Mesothelial cell of epicardium (in vitro differentiated cells): ENCODE measurements around the gene EEA1. TPM values are rescaled to one million over a fixed set of nuclear protein-coding genes. Genes with fewer than 3 reads are reported as not detected.

Source experiments
- DNase-seq, 2 experiments: peaks; one replicate each; pipeline ENCODE4 v3.0.0; 2021; ENCODE audit warnings: low spot score in 2 of 2; ENCODE audit not compliant: unreplicated experiment in 2 of 2
- H3K27ac Mint-ChIP-seq: 2 replicates; pipeline ENCODE4 v1.8.0; 2021; ENCODE audit warnings: mixed read lengths
- H3K27me3 Mint-ChIP-seq: 2 replicates; pipeline ENCODE4 v1.8.0; 2021; ENCODE audit warnings: low read depth, mixed read lengths
- H3K36me3 Mint-ChIP-seq: 2 replicates; pipeline ENCODE4 v1.8.0; 2021; ENCODE audit warnings: mixed read lengths
- H3K4me1 Mint-ChIP-seq: 2 replicates; pipeline ENCODE4 v1.8.0; 2021; ENCODE audit warnings: mixed read lengths
- H3K4me3 Mint-ChIP-seq: 2 replicates; pipeline ENCODE4 v1.8.0; 2021; ENCODE audit warnings: mild to moderate bottlenecking, moderate library complexity, mixed read lengths
- H3K9me3 Mint-ChIP-seq: 2 replicates; pipeline ENCODE4 v1.8.0; 2021; ENCODE audit warnings: mixed read lengths
- total RNA-seq: library from RNA; stranded (reverse); gene quantifications from 3 replicates; pipeline ENCODE4 v1.2.1, GENCODE V29; 2021
- TF ChIP-seq, protein P1 (sequence below): fragments of 200-600 bp; sonication (generic); IDR thresholded peaks from one replicate; pipeline ENCODE4 v1.5.0; 2021; ENCODE audit warnings: antibody characterized with exemption; ENCODE audit not compliant: unreplicated experiment

The EEA1 gene
- total RNA-seq, 1 donor from 2014 or later = 28.3 TPM

DNA sequence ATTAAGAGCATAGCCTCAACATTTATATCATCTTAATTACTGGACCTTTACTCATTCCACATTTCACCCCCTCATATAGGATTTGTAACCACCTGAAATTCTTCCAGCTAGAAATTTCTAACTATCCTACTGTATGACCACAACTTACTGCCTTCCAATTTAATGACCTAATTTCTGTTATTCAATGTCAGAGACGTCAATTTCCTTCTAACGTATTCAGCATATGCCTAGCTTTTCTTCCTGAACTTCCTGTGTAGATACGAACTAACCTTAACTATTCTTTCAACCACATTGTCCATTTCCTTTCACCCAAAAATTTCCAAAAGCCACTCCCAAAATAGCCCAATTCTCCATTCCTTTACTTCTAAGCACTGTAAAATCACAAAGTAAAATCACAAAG lies 108.0 kb downstream of the EEA1 start:
- DNase-seq = no peak
- Mint-ChIP-seq H3K27me3 (no peaks in the 10 kb centered on the region), H3K4me1 (no peaks in the 10 kb centered on the region), H3K9me3 (no peaks in the 10 kb centered on the region), H3K4me3 (no peak overlapping the region), H3K36me3 (peaks cover 13% of the 10 kb centered on the region), H3K27ac (no peak overlapping the region)
- TF ChIP-seq, protein P1, sequence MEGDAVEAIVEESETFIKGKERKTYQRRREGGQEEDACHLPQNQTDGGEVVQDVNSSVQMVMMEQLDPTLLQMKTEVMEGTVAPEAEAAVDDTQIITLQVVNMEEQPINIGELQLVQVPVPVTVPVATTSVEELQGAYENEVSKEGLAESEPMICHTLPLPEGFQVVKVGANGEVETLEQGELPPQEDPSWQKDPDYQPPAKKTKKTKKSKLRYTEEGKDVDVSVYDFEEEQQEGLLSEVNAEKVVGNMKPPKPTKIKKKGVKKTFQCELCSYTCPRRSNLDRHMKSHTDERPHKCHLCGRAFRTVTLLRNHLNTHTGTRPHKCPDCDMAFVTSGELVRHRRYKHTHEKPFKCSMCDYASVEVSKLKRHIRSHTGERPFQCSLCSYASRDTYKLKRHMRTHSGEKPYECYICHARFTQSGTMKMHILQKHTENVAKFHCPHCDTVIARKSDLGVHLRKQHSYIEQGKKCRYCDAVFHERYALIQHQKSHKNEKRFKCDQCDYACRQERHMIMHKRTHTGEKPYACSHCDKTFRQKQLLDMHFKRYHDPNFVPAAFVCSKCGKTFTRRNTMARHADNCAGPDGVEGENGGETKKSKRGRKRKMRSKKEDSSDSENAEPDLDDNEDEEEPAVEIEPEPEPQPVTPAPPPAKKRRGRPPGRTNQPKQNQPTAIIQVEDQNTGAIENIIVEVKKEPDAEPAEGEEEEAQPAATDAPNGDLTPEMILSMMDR = no peak

- TF ChIP-seq, protein P1 = no peak
- Mint-ChIP-seq H3K4me1 (no peaks in the 10 kb centered on the region), H3K27ac (no peak overlapping the region), H3K27me3 (no peaks in the 10 kb centered on the region), H3K36me3 (peaks cover 33% of the 10 kb centered on the region), H3K4me3 (no peak overlapping the region), H3K9me3 (no peaks in the 10 kb centered on the region)
- no peak for DNase-seq
These were observed 114.5 kb downstream of the EEA1 start for GRCh38 chr12:92814584-92814983.

- H3K4me3 Mint-ChIP-seq = no peak overlapping the region
- no peak overlapping the region for H3K27ac Mint-ChIP-seq
- H3K9me3 Mint-ChIP-seq = peaks cover 10% of the 10 kb centered on the region
- no peak for DNase-seq
- H3K36me3 Mint-ChIP-seq = peaks cover 46% of the 10 kb centered on the region
- no peaks in the 10 kb centered on the region for H3K27me3 Mint-ChIP-seq
- H3K4me1 Mint-ChIP-seq = no peaks in the 10 kb centered on the region
- TF ChIP-seq, protein P1 = no peak
These were observed 118.7 kb downstream of the EEA1 start for GRCh38 chr12:92810370-92810769.

GRCh38 chr12:92803903-92804302 lies 125.2 kb downstream of the EEA1 start:
- DNase-seq = no peak
- H3K9me3 Mint-ChIP-seq = peaks cover 10% of the 10 kb centered on the region
- no peak overlapping the region for H3K4me3 Mint-ChIP-seq
- H3K27ac Mint-ChIP-seq = no peak overlapping the region
- H3K27me3 Mint-ChIP-seq = no peaks in the 10 kb centered on the region
- TF ChIP-seq, protein P1 = no peak
- peaks cover 41% of the 10 kb centered on the region for H3K36me3 Mint-ChIP-seq
- H3K4me1 Mint-ChIP-seq = no peaks in the 10 kb centered on the region

- DNase-seq = no peak
- Mint-ChIP-seq H3K9me3 (peaks cover 10% of the 10 kb centered on the region), H3K27ac (no peak overlapping the region), H3K27me3 (no peaks in the 10 kb centered on the region), H3K4me1 (no peaks in the 10 kb centered on the region), H3K36me3 (peaks cover 37% of the 10 kb centered on the region), H3K4me3 (no peak overlapping the region)
- TF ChIP-seq, protein P1 = no peak
These were observed 126.2 kb downstream of the EEA1 start for GRCh38 chr12:92802906-92803305.

- H3K27ac Mint-ChIP-seq = no peak overlapping the region
- no peak overlapping the region for H3K4me3 Mint-ChIP-seq
- no peaks in the 10 kb centered on the region for H3K27me3 Mint-ChIP-seq
- peaks cover 46% of the 10 kb centered on the region for H3K36me3 Mint-ChIP-seq
- TF ChIP-seq, protein P1 = no peak
- DNase-seq = no peak
- peaks cover 29% of the 10 kb centered on the region for H3K9me3 Mint-ChIP-seq
- H3K4me1 Mint-ChIP-seq = no peaks in the 10 kb centered on the region
These were observed 132.4 kb downstream of the EEA1 start for GRCh38 chr12:92796650-92797049.
